Astrocyte (in vitro differentiated cells and primary cell): ENCODE measurements around the gene WASHC2C. TPM values are rescaled to one million over a fixed set of nuclear protein-coding genes. Genes with fewer than 3 reads are reported as not detected.
"Not testable (repeated sequence)": the region's sequence is repeated elsewhere in the genome, so short reads cannot be mapped to it uniquely, and the experiment has no call there.

Source experiments
- DNase-seq: peaks from one replicate; pipeline ENCODE4 v3.0.0-alpha.2; 2010; ENCODE audit warnings: low read depth
- FAIRE-seq: peaks from 2 replicates; lab custom pipeline; 2011; peaks lifted over from hg19 to GRCh38; lab: Jason Lieb, UNC
- H2AFZ ChIP-seq: 2 replicates; pipeline ENCODE4 v1.6.0; 2012; ENCODE audit warnings: low read depth, low read length, inconsistent platforms
- H3K27ac ChIP-seq: 2 replicates; pipeline ENCODE4 v1.5.1; 2011; ENCODE audit warnings: low read depth, low read length, inconsistent platforms
- H3K27me3 ChIP-seq: 2 replicates; pipeline ENCODE4 v1.6.0; 2011; ENCODE audit warnings: low read length, inconsistent platforms; ENCODE audit not compliant: insufficient read depth
- H3K36me3 ChIP-seq: 2 replicates; pipeline ENCODE4 v1.5.1; 2011; ENCODE audit warnings: low read length, inconsistent platforms; ENCODE audit not compliant: insufficient read depth
- H3K4me1 ChIP-seq: 2 replicates; pipeline ENCODE4 v1.5.1; 2011; ENCODE audit warnings: low read length, inconsistent platforms; ENCODE audit not compliant: insufficient read depth
- H3K4me2 ChIP-seq: 2 replicates; pipeline ENCODE4 v1.6.0; 2012; ENCODE audit warnings: low read length, inconsistent platforms
- H3K4me3 ChIP-seq: 2 replicates; pipeline ENCODE4 v1.5.1; 2011; ENCODE audit warnings: low read depth, mild to moderate bottlenecking, low read length, inconsistent platforms; ENCODE audit not compliant: insufficient read depth
- H3K79me2 ChIP-seq: 2 replicates; pipeline ENCODE4 v1.6.0; 2012; ENCODE audit warnings: mild to moderate bottlenecking, low read length, inconsistent platforms; ENCODE audit not compliant: insufficient read depth
- H3K9ac ChIP-seq: 2 replicates; pipeline ENCODE4 v1.6.0; 2012; ENCODE audit warnings: mild to moderate bottlenecking, low read length, inconsistent platforms
- H3K9me3 ChIP-seq: 2 replicates; pipeline ENCODE4 v1.5.1; 2012; ENCODE audit warnings: low read depth, mild to moderate bottlenecking, low read length, inconsistent platforms; ENCODE audit not compliant: insufficient read depth
- H4K20me1 ChIP-seq: 2 replicates; pipeline ENCODE4 v1.6.0; 2012; ENCODE audit warnings: low read length, inconsistent platforms; ENCODE audit not compliant: insufficient read depth
- H3K27ac Mint-ChIP-seq: one replicate; pipeline ENCODE4 v1.8.0; 2021; ENCODE audit warnings: mild to moderate bottlenecking, mixed read lengths; ENCODE audit not compliant: unreplicated experiment
- H3K27me3 Mint-ChIP-seq: one replicate; pipeline ENCODE4 v1.8.0; 2021; ENCODE audit warnings: low read depth, mixed read lengths; ENCODE audit not compliant: unreplicated experiment
- H3K36me3 Mint-ChIP-seq: one replicate; pipeline ENCODE4 v1.8.0; 2021; ENCODE audit warnings: low read depth, mixed read lengths; ENCODE audit not compliant: unreplicated experiment
- H3K4me1 Mint-ChIP-seq: one replicate; pipeline ENCODE4 v1.8.0; 2021; ENCODE audit warnings: low read depth, mixed read lengths; ENCODE audit not compliant: unreplicated experiment
- H3K4me3 Mint-ChIP-seq: one replicate; pipeline ENCODE4 v1.8.0; 2021; ENCODE audit warnings: mild to moderate bottlenecking, moderate library complexity, mixed read lengths; ENCODE audit not compliant: unreplicated experiment
- H3K9me3 Mint-ChIP-seq: one replicate; pipeline ENCODE4 v1.8.0; 2021; ENCODE audit warnings: mild to moderate bottlenecking, mixed read lengths; ENCODE audit not compliant: unreplicated experiment
- CTCF ChIP-seq: IDR thresholded peaks from 2 replicates; pipeline ENCODE4 v1.5.1; 2011; ENCODE audit warnings: low read depth, mild to moderate bottlenecking, inconsistent platforms, low read length, moderate library complexity; ENCODE audit not compliant: insufficient read depth
- EZH2 ChIP-seq: IDR thresholded peaks from 2 replicates; pipeline ENCODE4 v1.6.1; 2012; ENCODE audit warnings: mild to moderate bottlenecking, low read length, inconsistent platforms; ENCODE audit not compliant: insufficient read depth
- total RNA-seq: library from RNA; stranded (reverse); gene quantifications from 2 replicates; pipeline ENCODE4 v1.2.1, GENCODE V29; 2021

WASHC2C gene
- total RNA-seq, 1 donor from 2014 or later, result 39.6 TPM

GRCh38 chr10:45811075-45811474 is 84.0 kb downstream of the WASHC2C start:
- Mint-ChIP-seq H3K4me3 (no peak overlapping the region), H3K27me3 (no peaks in the 10 kb centered on the region), H3K9me3 (no peaks in the 10 kb centered on the region), H3K36me3 (no peaks in the 10 kb centered on the region), H3K27ac (no peak overlapping the region), H3K4me1 (peaks cover 6% of the 10 kb centered on the region)
- H3K4me1 ChIP-seq, result peaks cover 4% of the 10 kb centered on the region
- TF ChIP-seq EZH2, result no peak
- TF ChIP-seq CTCF, result no peak
- no peak overlapping the region for H3K4me3 ChIP-seq
- no peak overlapping the region for H3K9ac ChIP-seq
- no peaks in the 10 kb centered on the region for H3K36me3 ChIP-seq
- H3K9me3 ChIP-seq, result no peaks in the 10 kb centered on the region
- H3K27me3 ChIP-seq, result no peaks in the 10 kb centered on the region
- H2AFZ ChIP-seq, result no peak overlapping the region
- H3K79me2 ChIP-seq, result no peaks in the 10 kb centered on the region
- no peak overlapping the region for H3K27ac ChIP-seq
- FAIRE-seq, result no peak
- DNase-seq, result no peak
- H4K20me1 ChIP-seq, result no peaks in the 10 kb centered on the region
- no peak overlapping the region for H3K4me2 ChIP-seq

GRCh38 chr10:45812959-45813358 is 85.9 kb downstream of the WASHC2C start:
- not testable (repeated sequence) for H3K27ac ChIP-seq, H3K9ac ChIP-seq, H2AFZ ChIP-seq, H3K4me3 Mint-ChIP-seq, H3K4me3 ChIP-seq, H3K4me1 ChIP-seq, H3K27me3 Mint-ChIP-seq, H3K4me2 ChIP-seq, DNase-seq, H3K79me2 ChIP-seq, H3K27me3 ChIP-seq, H3K36me3 Mint-ChIP-seq, FAIRE-seq, H3K36me3 ChIP-seq, H3K4me1 Mint-ChIP-seq, H4K20me1 ChIP-seq, H3K27ac Mint-ChIP-seq, H3K9me3 ChIP-seq, H3K9me3 Mint-ChIP-seq

- H3K9me3 ChIP-seq, H3K4me3 ChIP-seq, H3K4me1 Mint-ChIP-seq, H3K27me3 Mint-ChIP-seq, H3K27me3 ChIP-seq, H3K4me1 ChIP-seq, FAIRE-seq, H3K9ac ChIP-seq, H4K20me1 ChIP-seq, H2AFZ ChIP-seq, H3K4me3 Mint-ChIP-seq, H3K79me2 ChIP-seq, H3K36me3 ChIP-seq: not testable (repeated sequence)
- Mint-ChIP-seq H3K36me3 (peaks cover 10% of the 10 kb centered on the region), H3K9me3 (peaks cover 10% of the 10 kb centered on the region), H3K27ac (peak overlapping the region; percentile 37)
- H3K4me2 ChIP-seq, result peak overlapping the region; percentile 50
- H3K27ac ChIP-seq, result peak overlapping the region; percentile 30
- DNase-seq, result peak; percentile 16
Measured at GRCh38 chr10:45814146-45814545, 87.1 kb downstream of the WASHC2C start.
